Peyer's patch (tissue), 4 donors: Measurements from ENCODE around the gene PARP11. TPM values are rescaled to one million over a fixed set of nuclear protein-coding genes. Genes with fewer than 3 reads are reported as not detected.

ENCODE experiments used
- DNase-seq, 3 donors: peaks; one replicate each; pipeline ENCODE4 v3.0.0-alpha.2; 2017 to 2019
- H3K27ac ChIP-seq, 4 donors: fragments of 200-600 bp; sonication (generic); one replicate each; pipeline ENCODE4 v1.5.1; 2016 to 2019
- H3K27me3 ChIP-seq, 2 donors: fragments of 200-600 bp; sonication (generic); one replicate each; pipeline ENCODE4 v1.5.1; 2019
- H3K36me3 ChIP-seq, 3 donors: fragments of 200-600 bp; sonication (generic); one replicate each; pipeline ENCODE4 v1.5.1; 2016 to 2019
- H3K4me1 ChIP-seq, 4 donors: fragments of 200-600 bp; sonication (generic); one replicate each; pipeline ENCODE4 v1.5.1; 2016 to 2019
- H3K4me3 ChIP-seq, 4 donors: fragments of 200-600 bp; sonication (generic); 1 replicate in 3 of 4; 2 replicates in 1 of 4; pipeline ENCODE4 v1.5.1; 2016 to 2019; ENCODE audit warnings: mild to moderate bottlenecking in 1 of 4
- H3K9me3 ChIP-seq, 4 donors: fragments of 200-600 bp; sonication (generic); one replicate each; pipeline ENCODE4 v1.5.1; 2016 to 2019; ENCODE audit warnings: mild to moderate bottlenecking in 1 of 4
- CTCF ChIP-seq, 6 experiments: fragments of 450-650 bp in 4 of 6; fragments of 200-600 bp in 2 of 6; sonication (generic) in 1 of 6; IDR thresholded peaks; one replicate each; pipeline ENCODE4 v1.5.1; 2017 to 2019; ENCODE audit warnings: antibody characterized with exemption in 6 of 6, mild to moderate bottlenecking in 3 of 6, moderate library complexity in 1 of 6
- POLR2A ChIP-seq, 2 donors: fragments of 450-650 bp; IDR thresholded peaks; one replicate each; pipeline ENCODE4 v1.5.1; 2017; ENCODE audit warnings: antibody characterized with exemption in 2 of 2, mild to moderate bottlenecking in 2 of 2, moderate library complexity in 2 of 2
- total RNA-seq, 4 donors: library from RNA; depleted of rRNA; stranded (reverse); fragments of >200 nt; gene quantifications; one replicate each; pipeline ENCODE4 v1.1.0, GENCODE V29; 2016

Gene PARP11
- total RNA-seq, 4 donors from 2014 or later = 5.1 to 28.1 (median 6.9) TPM

DNA sequence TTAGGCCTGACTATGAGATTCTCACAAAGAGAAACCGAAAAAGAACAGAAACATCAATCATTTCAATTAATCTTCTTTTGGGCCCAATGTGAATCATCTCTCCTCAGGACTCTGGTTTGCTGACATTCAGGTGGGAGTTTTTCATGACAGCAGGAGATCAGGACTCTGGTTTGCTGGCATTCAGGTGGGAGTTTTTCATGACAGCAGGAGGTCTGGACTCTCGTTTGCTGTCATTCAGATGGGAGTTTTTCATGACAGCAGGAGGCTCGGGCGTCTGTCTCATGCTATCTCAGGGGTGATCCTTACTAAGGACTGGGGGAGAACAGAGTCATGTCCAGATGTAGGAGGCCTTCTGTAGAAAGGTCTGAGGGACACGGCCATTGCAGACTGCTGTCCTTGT is 40.1 kb upstream of the PARP11 start:
- DNase-seq = no peak
- no peak overlapping the region for H3K4me3 ChIP-seq
- no peak overlapping the region for H3K27ac ChIP-seq

DNA sequence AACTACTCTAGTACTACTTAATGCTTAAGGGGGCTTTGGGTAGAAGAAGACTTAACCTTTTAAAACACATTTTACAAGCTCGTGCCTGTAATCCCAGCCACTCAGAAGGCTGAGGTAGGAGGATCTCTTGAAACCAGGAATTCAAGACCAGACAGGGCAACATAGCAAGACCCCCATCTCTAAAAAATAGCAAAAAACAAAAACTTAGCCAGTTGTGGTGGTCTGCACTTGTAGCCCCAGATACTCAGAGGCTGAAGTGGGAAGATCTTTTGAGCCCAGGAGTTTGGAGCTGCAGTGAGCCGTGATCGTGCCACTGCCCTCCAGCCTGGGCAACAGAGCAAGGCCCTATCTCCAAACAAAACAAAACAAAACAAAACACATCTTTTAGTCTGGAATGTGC is 39.7 kb upstream of the PARP11 start:
- TF ChIP-seq CTCF (IDR thresholded peaks at IDR 0.05) (no peak), POLR2A (IDR thresholded peaks at IDR 0.05) (no peak)
- Histone ChIP-seq H3K4me3 (no peak overlapping the region), H3K36me3 (no peaks in the 10 kb centered on the region), H3K9me3 (no peaks in the 10 kb centered on the region), H3K4me1 (no peaks in the 10 kb centered on the region), H3K27me3 (no peaks in the 10 kb centered on the region), H3K27ac (no peak overlapping the region)
- DNase-seq = no peak

More for the DNA sequence above, 40.1 kb upstream of the PARP11 start:
- Histone ChIP-seq H3K4me1 (no peaks in the 10 kb centered on the region), H3K9me3 (no peaks in the 10 kb centered on the region), H3K27me3 (no peaks in the 10 kb centered on the region), H3K36me3 (no peaks in the 10 kb centered on the region)
- no peak for TF ChIP-seq POLR2A (IDR thresholded peaks at IDR 0.05)

GRCh38 chr12:3911409-3911808 is 38.2 kb upstream of the PARP11 start:
- Histone ChIP-seq H3K4me1 (no peaks in the 10 kb centered on the region), H3K4me3 (no peak overlapping the region), H3K9me3 (no peaks in the 10 kb centered on the region), H3K36me3 (no peaks in the 10 kb centered on the region), H3K27me3 (no peaks in the 10 kb centered on the region), H3K27ac (no peak overlapping the region)
- TF ChIP-seq CTCF (IDR thresholded peaks at IDR 0.05) (no peak), POLR2A (IDR thresholded peaks at IDR 0.05) (no peak)
- DNase-seq = no peak

- no peak for DNase-seq
- Histone ChIP-seq H3K4me1 (no peaks in the 10 kb centered on the region), H3K4me3 (no peak overlapping the region), H3K27me3 (no peaks in the 10 kb centered on the region), H3K36me3 (no peaks in the 10 kb centered on the region), H3K27ac (peak overlapping the region in 1 of 4 donors; percentile 11), H3K9me3 (no peaks in the 10 kb centered on the region)
- TF ChIP-seq POLR2A (IDR thresholded peaks at IDR 0.05) (no peak), CTCF (IDR thresholded peaks at IDR 0.05) (no peak)
Observed at GRCh38 chr12:3905664-3906063, 32.5 kb upstream of the PARP11 start.

DNA sequence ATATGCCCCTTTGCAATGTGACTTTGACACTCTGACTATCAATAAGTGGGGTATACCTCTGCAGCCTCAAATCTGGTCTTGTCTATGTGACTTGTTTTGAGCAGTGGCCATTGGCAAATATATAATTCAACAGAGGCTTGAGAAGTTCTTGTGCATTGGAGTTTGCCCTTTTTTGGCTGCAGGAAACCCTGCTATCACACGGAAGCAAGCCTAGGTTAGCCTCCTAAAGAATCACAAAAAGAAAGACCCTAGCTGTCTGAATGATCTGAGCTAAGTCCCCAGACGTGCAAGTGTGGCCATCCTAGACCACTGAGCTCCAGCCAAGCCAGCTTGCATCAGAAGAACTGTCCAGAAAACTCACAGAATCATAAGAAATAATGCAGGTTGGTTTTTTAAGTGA is 31.8 kb upstream of the PARP11 start:
- no peak overlapping the region for H3K4me3 ChIP-seq
- TF ChIP-seq POLR2A (IDR thresholded peaks at IDR 0.05) = no peak
- TF ChIP-seq CTCF (IDR thresholded peaks at IDR 0.05) = no peak
- DNase-seq = no peak
- H3K4me1 ChIP-seq = no peaks in the 10 kb centered on the region
- no peaks in the 10 kb centered on the region for H3K36me3 ChIP-seq
- no peaks in the 10 kb centered on the region for H3K9me3 ChIP-seq
- H3K27ac ChIP-seq = no peak overlapping the region
- H3K27me3 ChIP-seq = no peaks in the 10 kb centered on the region

- no peak overlapping the region for H3K27ac ChIP-seq
- no peaks in the 10 kb centered on the region for H3K9me3 ChIP-seq
- H3K4me3 ChIP-seq = no peak overlapping the region
- no peaks in the 10 kb centered on the region for H3K4me1 ChIP-seq
- no peaks in the 10 kb centered on the region for H3K27me3 ChIP-seq
- TF ChIP-seq CTCF (IDR thresholded peaks at IDR 0.05) (no peak), POLR2A (IDR thresholded peaks at IDR 0.05) (no peak)
- DNase-seq = no peak
- H3K36me3 ChIP-seq = no peaks in the 10 kb centered on the region
Observed at GRCh38 chr12:3902921-3903320, 29.7 kb upstream of the PARP11 start.
